CD4-positive, alpha-beta T cell (primary cell): ENCODE measurements around the gene CREB3L2. TPM values are rescaled to one million over a fixed set of nuclear protein-coding genes. Genes with fewer than 3 reads are reported as not detected.

Experiments
- ATAC-seq: fragments of 200-7000 bp; cut with Tn5 transposase; one replicate; pipeline ENCODE4 v1.10.0; 2022; ENCODE audit warnings: mild to moderate bottlenecking; ENCODE audit not compliant: poor library complexity
- CTCF ChIA-PET: fragments of 350-600 bp; sonication (Branson Sonifier 250); formaldehyde crosslinking; loops from one replicate; lab custom pipeline; 2021; ENCODE audit warnings: antibody characterized with exemption, inconsistent platforms; lab: Charles Lee
- POLR2A ChIA-PET: fragments of 350-600 bp; sonication (Branson Sonifier 250); formaldehyde crosslinking; loops from one replicate; lab custom pipeline; 2021; ENCODE audit warnings: antibody characterized with exemption, inconsistent platforms; lab: Charles Lee
- DNase-seq, 14 experiments: peaks; one replicate each; pipeline ENCODE4 v3.0.0-alpha.2; 2013 to 2020; ENCODE audit warnings: mixed read lengths in 2 of 14
- H3K27ac ChIP-seq, 2 donors: one replicate each; pipeline versions ENCODE4 v1.5.1 to v1.7.0; 2013; ENCODE audit warnings: low read length in 2 of 2, low read depth in 1 of 2, mild to moderate bottlenecking in 1 of 2
- H3K27me3 ChIP-seq, 2 experiments: 1 replicate in 1 of 2; 2 replicates in 1 of 2; pipeline versions ENCODE4 v1.6.1 to v1.7.0; 2013; ENCODE audit warnings: low read length in 2 of 2, control low read depth in 1 of 2, mild to moderate bottlenecking in 1 of 2, moderate library complexity in 1 of 2; ENCODE audit not compliant: insufficient read depth in 2 of 2, control insufficient read depth in 1 of 2
- H3K36me3 ChIP-seq: one replicate; pipeline ENCODE4 v1.6.1; 2013; ENCODE audit warnings: low read length, control low read depth; ENCODE audit not compliant: insufficient read depth
- H3K4me1 ChIP-seq: one replicate; pipeline ENCODE4 v1.6.1; 2013; ENCODE audit warnings: low read length, control low read depth; ENCODE audit not compliant: insufficient read depth
- H3K4me3 ChIP-seq: one replicate; pipeline ENCODE4 v1.5.1; 2013; ENCODE audit warnings: mild to moderate bottlenecking, low read length, moderate library complexity
- H3K9me3 ChIP-seq, 2 experiments: 1 replicate in 1 of 2; 2 replicates in 1 of 2; pipeline versions ENCODE4 v1.6.1 to v1.7.0; 2013; ENCODE audit warnings: low read length in 2 of 2, mild to moderate bottlenecking in 2 of 2, control low read depth in 1 of 2, moderate library complexity in 1 of 2; ENCODE audit not compliant: control insufficient read depth in 1 of 2, insufficient read depth in 1 of 2
- H3K27ac Mint-ChIP-seq: one replicate; pipeline ENCODE4 v1.8.0; 2020; ENCODE audit warnings: mixed read lengths
- H3K27me3 Mint-ChIP-seq: one replicate; pipeline ENCODE4 v1.8.0; 2021; ENCODE audit warnings: mixed read lengths
- H3K36me3 Mint-ChIP-seq: one replicate; pipeline ENCODE4 v1.8.0; 2021; ENCODE audit warnings: low read depth, mixed read lengths
- H3K4me1 Mint-ChIP-seq: one replicate; pipeline ENCODE4 v1.8.0; 2021; ENCODE audit warnings: low read depth, mixed read lengths
- H3K4me3 Mint-ChIP-seq: one replicate; pipeline ENCODE4 v1.8.0; 2020; ENCODE audit warnings: mild to moderate bottlenecking, mixed read lengths
- H3K9me3 Mint-ChIP-seq: one replicate; pipeline ENCODE4 v1.8.0; 2020; ENCODE audit warnings: mixed read lengths
- intact Hi-C, 2 experiments: fragments of 100-400 bp; cut with DNase I in 1 of 2; cut with micrococcal nuclease in 1 of 2; formaldehyde crosslinking; loops; one replicate each; pipeline versions ENCODE4 v1.15.1 to v1.9.0; 2023 to 2025; cut with DNase I, micrococcal nuclease
- total RNA-seq, 174 experiments: library from RNA in 2 of 174; stranded (reverse) in 2 of 174; gene quantifications; one replicate each; pipeline ENCODE4 v1.2.3 and lab custom pipeline; 2021 to 2026
- TF ChIP-seq, protein P1 (sequence below): fragments of 200-600 bp; IDR thresholded peaks from one replicate; pipeline ENCODE4 v1.8.0; 2022; ENCODE audit warnings: antibody characterized with exemption, mild to moderate bottlenecking

CREB3L2 gene
- total RNA-seq, 2 experiments from 2014 or later: 11.7 to 12.9 TPM

DNA sequence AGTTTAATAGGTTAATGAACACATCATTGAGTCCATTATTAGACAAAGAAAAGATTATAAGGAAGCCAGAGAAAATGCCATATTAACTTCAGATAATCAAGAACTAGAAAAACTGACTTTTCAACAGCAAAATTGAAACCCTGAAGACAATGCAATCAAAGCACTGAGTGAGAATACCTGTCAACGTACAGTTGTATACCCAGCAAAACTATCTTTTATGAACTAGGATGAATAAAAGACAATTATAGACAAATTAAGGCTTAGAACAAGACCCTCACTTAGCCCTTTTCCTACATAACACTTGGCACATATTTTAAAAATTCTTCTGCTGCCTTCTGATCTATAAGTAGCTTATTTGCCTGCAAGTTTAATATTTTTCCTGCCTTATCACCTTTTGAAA lies 136.1 kb downstream of the CREB3L2 start:
- no peak for DNase-seq
- no peaks in the 10 kb centered on the region for H3K27me3 ChIP-seq
- intact Hi-C loops: no loop called here
- H3K9me3 ChIP-seq: peaks cover 0 to 11% of the 10 kb centered on the region in 2 experiments
- H3K27ac Mint-ChIP-seq: no peak overlapping the region
- no peaks in the 10 kb centered on the region for H3K27me3 Mint-ChIP-seq
- no peak overlapping the region for H3K27ac ChIP-seq
- TF ChIP-seq, protein P1, sequence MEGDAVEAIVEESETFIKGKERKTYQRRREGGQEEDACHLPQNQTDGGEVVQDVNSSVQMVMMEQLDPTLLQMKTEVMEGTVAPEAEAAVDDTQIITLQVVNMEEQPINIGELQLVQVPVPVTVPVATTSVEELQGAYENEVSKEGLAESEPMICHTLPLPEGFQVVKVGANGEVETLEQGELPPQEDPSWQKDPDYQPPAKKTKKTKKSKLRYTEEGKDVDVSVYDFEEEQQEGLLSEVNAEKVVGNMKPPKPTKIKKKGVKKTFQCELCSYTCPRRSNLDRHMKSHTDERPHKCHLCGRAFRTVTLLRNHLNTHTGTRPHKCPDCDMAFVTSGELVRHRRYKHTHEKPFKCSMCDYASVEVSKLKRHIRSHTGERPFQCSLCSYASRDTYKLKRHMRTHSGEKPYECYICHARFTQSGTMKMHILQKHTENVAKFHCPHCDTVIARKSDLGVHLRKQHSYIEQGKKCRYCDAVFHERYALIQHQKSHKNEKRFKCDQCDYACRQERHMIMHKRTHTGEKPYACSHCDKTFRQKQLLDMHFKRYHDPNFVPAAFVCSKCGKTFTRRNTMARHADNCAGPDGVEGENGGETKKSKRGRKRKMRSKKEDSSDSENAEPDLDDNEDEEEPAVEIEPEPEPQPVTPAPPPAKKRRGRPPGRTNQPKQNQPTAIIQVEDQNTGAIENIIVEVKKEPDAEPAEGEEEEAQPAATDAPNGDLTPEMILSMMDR: no peak
- ATAC-seq: no peak
- H3K4me1 Mint-ChIP-seq: no peaks in the 10 kb centered on the region
- H3K36me3 ChIP-seq: peaks cover 11% of the 10 kb centered on the region
- no peak overlapping the region for H3K4me3 Mint-ChIP-seq
- H3K4me1 ChIP-seq: no peaks in the 10 kb centered on the region
- H3K36me3 Mint-ChIP-seq: peaks cover 39% of the 10 kb centered on the region
- POLR2A ChIA-PET: no interaction called here
- CTCF ChIA-PET: no interaction called here
- H3K9me3 Mint-ChIP-seq: peaks cover 10% of the 10 kb centered on the region
- no peak overlapping the region for H3K4me3 ChIP-seq

DNA sequence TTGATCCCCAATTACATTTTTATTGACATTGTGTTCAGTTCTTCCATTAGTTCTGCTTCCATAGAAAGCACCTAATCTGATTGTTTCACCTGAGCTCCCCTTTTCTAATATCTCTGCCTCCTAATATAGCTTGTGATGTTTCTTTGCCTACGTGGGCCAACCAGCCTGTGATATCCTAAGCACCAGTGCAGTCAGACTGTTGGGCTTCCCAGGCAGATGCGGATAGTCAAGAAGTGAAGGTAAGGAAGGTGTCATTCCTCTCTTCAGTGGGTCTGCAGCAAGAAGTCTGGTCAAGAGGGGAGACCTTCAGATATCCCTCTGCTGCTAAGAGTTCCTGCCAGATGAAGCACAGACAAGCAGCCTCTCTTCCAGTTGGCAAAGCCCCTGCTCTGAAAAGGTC lies 138.9 kb downstream of the CREB3L2 start:
- POLR2A ChIA-PET: no interaction called here
- Histone ChIP-seq H3K4me1 (no peaks in the 10 kb centered on the region), H3K27ac (no peak overlapping the region), H3K9me3 (peaks cover 0 to 11% of the 10 kb centered on the region in 2 experiments), H3K27me3 (no peaks in the 10 kb centered on the region), H3K4me3 (no peak overlapping the region), H3K36me3 (peaks cover 10% of the 10 kb centered on the region)
- ATAC-seq: no peak
- peaks cover 10% of the 10 kb centered on the region for H3K9me3 Mint-ChIP-seq
- H3K27ac Mint-ChIP-seq: no peak overlapping the region
- intact Hi-C loops: no loop called here
- no peak overlapping the region for H3K4me3 Mint-ChIP-seq
- CTCF ChIA-PET: no interaction called here
- H3K4me1 Mint-ChIP-seq: no peaks in the 10 kb centered on the region
- TF ChIP-seq, protein P1: no peak
- peaks cover 33% of the 10 kb centered on the region for H3K36me3 Mint-ChIP-seq
- no peak for DNase-seq
- H3K27me3 Mint-ChIP-seq: no peaks in the 10 kb centered on the region

DNA sequence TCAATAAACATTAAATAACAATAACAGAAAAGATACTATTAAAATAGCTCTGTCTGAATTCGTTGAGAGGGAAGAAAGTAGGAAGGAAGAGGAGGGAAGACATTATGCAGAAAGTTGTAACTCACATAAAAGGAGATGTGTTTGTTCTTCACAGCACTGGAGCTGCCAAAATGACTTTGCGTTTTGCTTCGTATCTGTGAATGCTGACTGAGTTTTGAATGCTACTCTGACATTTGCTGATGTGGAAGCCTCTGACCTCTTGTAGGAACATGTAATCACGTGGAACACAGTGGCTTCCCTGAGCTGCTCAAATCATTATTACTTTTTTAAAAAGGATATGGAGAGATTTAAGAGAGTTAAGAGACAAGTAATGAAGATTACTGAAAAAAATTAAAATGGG lies 139.5 kb downstream of the CREB3L2 start:
- Mint-ChIP-seq H3K9me3 (peaks cover 10% of the 10 kb centered on the region), H3K4me1 (no peaks in the 10 kb centered on the region), H3K36me3 (peaks cover 27% of the 10 kb centered on the region), H3K4me3 (no peak overlapping the region), H3K27me3 (no peaks in the 10 kb centered on the region), H3K27ac (no peak overlapping the region)
- no peak overlapping the region for H3K27ac ChIP-seq
- CTCF ChIA-PET: no interaction called here
- no peaks in the 10 kb centered on the region for H3K27me3 ChIP-seq
- peaks cover 0 to 11% of the 10 kb centered on the region in 2 experiments for H3K9me3 ChIP-seq
- intact Hi-C loops: no loop called here
- POLR2A ChIA-PET: no interaction called here
- no peak for DNase-seq
- no peak for ATAC-seq
- peaks cover 5% of the 10 kb centered on the region for H3K36me3 ChIP-seq
- H3K4me3 ChIP-seq: no peak overlapping the region
- TF ChIP-seq, protein P1: no peak
- no peaks in the 10 kb centered on the region for H3K4me1 ChIP-seq
